HCT116 (cell line): ENCODE measurements around the gene CD9.

Experiments
- EZH2 ChIP-seq: fragments of 200-600 bp; sonication (generic); IDR thresholded peaks from 2 replicates; pipeline ENCODE4 v1.6.1; 2017; ENCODE audit warnings: antibody characterized with exemption, mixed run types
- EZH2phosphoT487 ChIP-seq: fragments of 200-600 bp; IDR thresholded peaks from 2 replicates; pipeline ENCODE4 v1.6.1; 2018; ENCODE audit warnings: antibody characterized with exemption, borderline replicate concordance
- FOSL1 ChIP-seq: IDR thresholded peaks from 2 replicates; pipeline ENCODE4 v1.6.1; 2012; ENCODE audit warnings: low read depth
- JUND ChIP-seq: IDR thresholded peaks from 2 replicates; pipeline ENCODE4 v1.6.1; 2012
- POLR2A ChIP-seq: IDR thresholded peaks from 2 replicates; pipeline ENCODE4 v1.7.0; 2011; ENCODE audit warnings: borderline replicate concordance; ENCODE audit not compliant: insufficient read depth, insufficient read length; ENCODE audit errors: extremely low read depth
- POLR2AphosphoS5 ChIP-seq: IDR thresholded peaks from 2 replicates; pipeline ENCODE4 v1.6.1; 2011; ENCODE audit warnings: mild to moderate bottlenecking, low read depth, low read length, moderate library complexity
- RAD21 ChIP-seq: IDR thresholded peaks from 2 replicates; pipeline ENCODE4 v1.6.1; 2012; ENCODE audit warnings: low read depth, mild to moderate bottlenecking
- SRF ChIP-seq: IDR thresholded peaks from 2 replicates; pipeline ENCODE4 v1.6.1; 2012; ENCODE audit warnings: low read depth
- TCF7L2 ChIP-seq: IDR thresholded peaks from 2 replicates; pipeline ENCODE4 v1.7.0; 2011; ENCODE audit warnings: borderline replicate concordance, inconsistent platforms; ENCODE audit not compliant: insufficient read depth, insufficient read length; ENCODE audit errors: extremely low read depth
- YY1 ChIP-seq: IDR thresholded peaks from 2 replicates; pipeline ENCODE4 v1.6.1; 2011; ENCODE audit warnings: low read length, low read depth, moderate library complexity, mild to moderate bottlenecking; ENCODE audit not compliant: insufficient replicate concordance; ENCODE audit errors: extremely low read depth
- TF ChIP-seq, protein P1 (sequence below), 3 experiments: fragments of 200-600 bp in 1 of 3; sonication (generic) in 1 of 3; IDR thresholded peaks in 2 of 3; conservative IDR thresholded peaks in 1 of 3; 2 replicates each; pipeline ENCODE4 v1.5.1; 2012 to 2017; ENCODE audit warnings: low read depth in 2 of 3, low read length in 2 of 3, antibody characterized with exemption in 1 of 3, borderline replicate concordance in 1 of 3, control low read depth in 1 of 3, mild to moderate bottlenecking in 1 of 3, mixed read lengths in 1 of 3, mixed run types in 1 of 3, moderate library complexity in 1 of 3; ENCODE audit not compliant: insufficient read depth in 1 of 3
- TF ChIP-seq, protein P2 (sequence below): IDR thresholded peaks from 2 replicates; pipeline ENCODE4 v1.6.1; 2012

DNA sequence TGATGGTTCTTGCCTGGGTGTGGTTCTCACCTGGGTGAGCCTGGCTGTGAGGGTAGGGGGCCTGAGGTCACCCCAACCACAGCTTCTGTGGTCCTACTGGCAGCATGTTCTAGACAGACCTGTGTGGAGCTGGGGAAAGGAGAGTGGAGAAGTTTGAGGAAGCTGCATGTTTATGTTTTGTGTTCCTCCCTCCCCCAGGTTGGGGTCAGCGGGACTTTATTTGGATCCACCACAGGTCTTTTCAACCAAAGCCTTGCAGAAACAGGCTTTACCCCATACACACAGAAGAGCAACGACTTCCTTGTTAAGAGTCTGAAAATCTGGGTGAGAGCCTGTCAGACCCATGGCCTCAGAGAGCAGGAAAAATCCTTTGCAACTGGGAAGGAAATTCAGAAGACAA is 5.6 kb downstream of the CD9 start:
- TF ChIP-seq, protein P1, sequence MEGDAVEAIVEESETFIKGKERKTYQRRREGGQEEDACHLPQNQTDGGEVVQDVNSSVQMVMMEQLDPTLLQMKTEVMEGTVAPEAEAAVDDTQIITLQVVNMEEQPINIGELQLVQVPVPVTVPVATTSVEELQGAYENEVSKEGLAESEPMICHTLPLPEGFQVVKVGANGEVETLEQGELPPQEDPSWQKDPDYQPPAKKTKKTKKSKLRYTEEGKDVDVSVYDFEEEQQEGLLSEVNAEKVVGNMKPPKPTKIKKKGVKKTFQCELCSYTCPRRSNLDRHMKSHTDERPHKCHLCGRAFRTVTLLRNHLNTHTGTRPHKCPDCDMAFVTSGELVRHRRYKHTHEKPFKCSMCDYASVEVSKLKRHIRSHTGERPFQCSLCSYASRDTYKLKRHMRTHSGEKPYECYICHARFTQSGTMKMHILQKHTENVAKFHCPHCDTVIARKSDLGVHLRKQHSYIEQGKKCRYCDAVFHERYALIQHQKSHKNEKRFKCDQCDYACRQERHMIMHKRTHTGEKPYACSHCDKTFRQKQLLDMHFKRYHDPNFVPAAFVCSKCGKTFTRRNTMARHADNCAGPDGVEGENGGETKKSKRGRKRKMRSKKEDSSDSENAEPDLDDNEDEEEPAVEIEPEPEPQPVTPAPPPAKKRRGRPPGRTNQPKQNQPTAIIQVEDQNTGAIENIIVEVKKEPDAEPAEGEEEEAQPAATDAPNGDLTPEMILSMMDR (IDR thresholded peaks at IDR 0.05 in 2 of 3, conservative IDR thresholded peaks at IDR 0.05 in 1 of 3; ENCODE audit: borderline replicate concordance in 1 of 3, insufficient read depth in 1 of 3, low read depth in 2 of 3, low read length in 2 of 3): no peak
- no peak for TF ChIP-seq POLR2A
- no peak for TF ChIP-seq JUND
- TF ChIP-seq FOSL1: no peak
- TF ChIP-seq, protein P2, sequence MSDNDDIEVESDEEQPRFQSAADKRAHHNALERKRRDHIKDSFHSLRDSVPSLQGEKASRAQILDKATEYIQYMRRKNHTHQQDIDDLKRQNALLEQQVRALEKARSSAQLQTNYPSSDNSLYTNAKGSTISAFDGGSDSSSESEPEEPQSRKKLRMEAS: no peak
- no peak for TF ChIP-seq TCF7L2
- no peak for TF ChIP-seq POLR2AphosphoS5
- TF ChIP-seq SRF: no peak
- no peak for TF ChIP-seq YY1
- no peak for TF ChIP-seq EZH2phosphoT487
- TF ChIP-seq RAD21: no peak
- TF ChIP-seq EZH2: no peak
